Left hindlimb (tissue), 1 donor: ENCODE results near the gene CYS1.
A peak's percentile ranks its signal among the peaks of the same experiment; 100 is the strongest.
"Not testable (repeated sequence)": the region's sequence is repeated elsewhere in the genome, so short reads cannot be mapped to it uniquely, and the experiment has no call there.

Experiments used
- DNase-seq: peaks from one replicate; pipeline ENCODE4 v3.0.0-alpha.2; 2018

Gene CYS1

DNA sequence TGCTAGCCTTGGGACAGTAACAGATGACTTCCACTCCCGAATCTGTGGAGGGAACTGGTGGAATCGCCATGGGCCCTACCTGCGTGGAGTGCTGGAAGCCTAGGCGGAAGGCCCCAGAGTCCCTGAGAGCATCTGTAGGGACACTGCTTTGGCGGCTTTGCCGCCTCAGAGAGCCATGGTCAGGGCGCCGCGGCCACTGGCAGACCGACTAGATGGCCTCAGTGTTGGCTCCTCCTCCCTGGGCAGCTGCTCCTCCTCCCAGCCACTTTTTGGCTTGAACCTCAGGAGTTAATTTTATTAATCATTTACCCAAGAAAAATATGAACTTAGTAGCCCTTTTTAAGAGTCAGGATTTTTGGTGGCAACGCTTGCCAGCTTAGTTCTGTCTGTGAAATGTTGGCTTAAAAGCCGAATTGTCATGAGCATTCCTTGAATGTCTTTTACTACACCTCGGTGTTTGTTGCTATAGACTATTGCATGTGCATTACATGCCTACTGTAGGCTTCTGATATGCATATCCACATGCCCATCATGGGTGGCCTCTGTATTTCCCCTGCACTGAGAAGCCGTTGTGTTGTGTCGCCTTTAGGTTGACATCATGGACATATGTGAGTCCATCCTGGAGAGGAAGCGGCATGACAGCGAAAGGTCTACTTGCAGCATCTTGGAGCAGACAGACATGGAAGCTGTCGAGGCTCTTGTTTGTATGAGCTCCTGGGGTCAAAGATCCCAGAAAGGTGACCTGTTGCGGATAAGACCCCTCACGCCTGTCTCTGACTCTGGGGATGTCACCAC lies 34.5 kb downstream of the CYS1 start:
- DNase-seq, result peak; percentile 29

- peak; percentile 98 for DNase-seq
Observed at GRCh38 chr2:10043906-10044601, 36.2 kb downstream of the CYS1 start.

DNA sequence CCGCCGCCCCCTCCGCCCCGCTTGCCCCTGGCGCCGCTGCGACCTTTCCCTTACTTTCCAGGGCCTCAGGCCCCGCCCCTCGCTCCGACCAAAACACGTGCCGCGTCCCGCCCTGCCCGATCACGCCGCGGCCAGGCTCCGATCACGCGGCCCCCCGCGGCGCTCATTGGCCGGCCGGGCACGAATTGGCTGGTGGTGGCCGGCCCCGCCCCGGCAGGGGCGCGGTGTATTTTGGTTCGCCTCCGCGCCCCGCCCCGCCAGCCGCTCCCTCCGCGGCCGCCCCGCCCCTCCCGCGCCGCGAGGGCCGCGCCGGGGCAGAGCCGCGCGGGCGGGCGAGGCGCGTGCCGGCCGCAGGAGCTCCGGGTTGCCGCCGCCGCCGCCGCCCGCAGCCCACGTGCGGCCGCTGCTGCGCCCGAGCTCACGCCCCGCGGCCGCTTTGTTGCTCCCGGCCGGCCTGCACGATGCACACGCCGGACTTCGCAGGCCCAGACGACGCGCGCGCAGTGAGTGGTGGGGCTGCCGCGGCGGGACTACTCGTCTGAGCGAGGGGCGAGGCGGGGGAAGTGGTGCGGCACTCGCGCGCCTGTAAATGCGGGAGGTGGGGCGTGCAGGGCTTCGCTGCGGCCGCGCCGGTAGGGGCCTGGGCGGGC lies 36.8 kb downstream of the CYS1 start, which contains the start of gene KLF11:
KLF11 (plus strand) TSS at position 295 of the 650 bp plus-strand sequence; CDS start at position 462, 167 bp downstream.
- peak; percentile 95 for DNase-seq

GRCh38 chr2:10042301-10043161 lies 37.7 kb downstream of the CYS1 start:
- DNase-seq, result peak; percentile 87

DNA sequence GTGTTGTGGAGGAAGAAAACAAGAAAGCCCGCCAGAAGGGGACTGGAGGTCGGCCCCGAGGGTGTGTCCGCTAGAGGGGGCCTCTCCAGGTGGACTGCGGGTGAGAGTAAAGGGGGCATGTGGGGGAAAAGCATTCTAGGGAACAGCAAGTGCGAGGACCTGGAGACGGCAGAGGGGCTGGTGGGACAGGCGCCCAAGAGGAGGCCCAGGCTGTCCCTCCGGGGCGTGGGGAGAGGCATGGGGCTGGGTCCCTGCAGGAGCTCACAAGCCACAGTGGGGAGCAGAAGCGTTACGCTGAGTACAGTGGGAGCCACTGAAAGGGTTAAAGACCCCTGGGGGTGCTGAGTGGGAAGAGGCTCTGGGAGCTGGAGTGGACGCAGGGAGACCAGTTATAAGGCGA lies 38.5 kb downstream of the CYS1 start:
- no peak for DNase-seq

DNA sequence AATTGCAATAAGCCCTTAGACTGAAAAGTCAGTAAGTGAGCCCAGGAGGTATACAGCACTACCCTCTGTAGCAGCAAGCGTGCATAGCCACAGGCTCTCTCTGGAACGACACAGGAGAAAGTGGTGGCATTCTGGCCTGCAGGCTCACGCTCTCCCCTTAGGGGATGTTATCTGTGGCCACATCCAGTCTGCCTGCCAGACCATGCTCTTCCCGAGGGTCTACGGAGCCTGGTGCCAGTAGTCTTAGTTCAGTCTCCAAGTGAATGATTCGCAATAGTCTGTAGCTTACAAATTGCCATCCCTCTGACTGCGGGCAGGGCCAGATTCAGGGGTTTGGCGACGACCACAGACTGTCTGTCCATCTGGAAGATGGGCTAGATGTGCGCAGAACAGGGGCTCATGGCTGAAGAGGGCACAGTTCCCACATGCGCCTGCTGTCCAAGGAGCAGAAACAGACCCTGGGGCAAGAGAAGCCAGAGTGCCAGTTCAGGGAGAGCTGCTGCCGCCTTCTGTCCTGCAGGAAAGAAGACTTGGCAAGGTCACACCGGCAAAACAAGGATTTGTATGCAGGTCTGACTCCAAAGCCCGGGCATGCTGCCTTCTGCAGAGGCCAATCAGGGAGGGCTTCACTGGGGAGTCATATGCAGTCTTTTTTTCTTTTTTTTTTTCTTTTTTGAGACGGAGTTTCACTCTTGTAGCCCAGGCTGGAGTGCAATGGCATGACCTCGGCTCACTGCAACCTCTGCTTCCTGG lies 40.4 kb downstream of the CYS1 start:
- peak; percentile 14 for DNase-seq

- no peak for DNase-seq
Observed at GRCh38 chr2:10038716-10039115, 41.5 kb downstream of the CYS1 start.

GRCh38 chr2:10038123-10038522 lies 42.1 kb downstream of the CYS1 start:
- no peak for DNase-seq

DNA sequence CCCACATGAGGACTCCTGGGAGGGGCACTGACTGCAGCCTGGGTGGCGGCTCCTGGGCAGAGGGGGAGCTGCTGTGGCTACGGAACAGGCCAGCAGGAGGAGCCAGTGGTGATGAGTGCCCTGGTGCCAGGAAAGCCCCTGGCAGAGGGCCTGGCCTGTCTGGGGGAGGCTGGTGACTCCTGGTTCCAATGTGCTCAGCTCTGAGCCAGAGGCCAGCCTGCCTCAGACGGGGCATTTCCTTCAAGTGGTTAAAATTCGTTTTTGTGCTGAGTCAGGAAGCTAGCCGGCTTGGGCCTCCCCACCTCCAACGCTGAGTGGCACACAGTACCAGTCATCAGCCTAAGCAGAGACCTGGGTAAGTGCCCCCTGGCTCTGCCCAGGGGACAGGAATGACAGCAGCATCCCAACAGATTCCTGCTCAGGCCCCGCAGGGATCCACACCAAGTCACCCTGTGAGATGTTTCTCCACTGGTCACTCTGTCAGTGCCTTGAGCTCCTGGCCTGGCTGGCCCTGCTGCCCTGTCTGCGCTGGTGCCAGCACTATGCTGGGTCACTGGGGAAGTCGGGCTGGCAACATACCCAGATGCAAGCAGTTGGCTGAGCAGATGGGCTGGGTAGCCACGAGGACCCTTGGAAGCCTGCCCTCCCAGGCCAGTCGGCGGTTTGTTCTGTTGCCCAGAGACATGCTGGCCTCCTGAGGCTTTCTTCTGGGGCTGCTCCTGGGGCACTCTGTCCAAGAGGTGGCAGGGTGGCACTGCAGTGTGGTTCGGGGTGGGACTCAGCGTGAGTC lies 43.9 kb downstream of the CYS1 start:
- peak; percentile 71 for DNase-seq

DNA sequence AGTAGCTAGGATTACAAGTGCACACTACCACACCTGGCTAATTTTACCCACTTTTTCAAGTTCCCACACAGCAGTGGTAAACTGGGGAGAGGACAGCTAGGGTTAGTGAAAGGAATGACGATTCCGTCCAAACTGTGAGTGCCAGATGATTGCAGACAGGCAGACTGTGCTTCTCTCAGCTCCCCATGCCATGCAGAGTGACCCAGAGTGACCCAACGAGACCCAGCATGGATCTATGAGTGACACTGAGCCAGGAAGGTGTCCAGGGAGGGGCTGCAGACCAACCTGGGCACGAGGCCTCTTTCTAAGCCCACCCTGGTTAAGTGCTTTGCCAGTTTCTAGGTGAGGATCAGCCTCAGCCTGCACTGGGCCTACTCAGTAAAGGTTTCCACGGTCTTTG lies 44.6 kb downstream of the CYS1 start:
- no peak for DNase-seq

- peak; percentile 16 for DNase-seq
Observed at GRCh38 chr2:10035053-10035422, 45.2 kb downstream of the CYS1 start.

DNA sequence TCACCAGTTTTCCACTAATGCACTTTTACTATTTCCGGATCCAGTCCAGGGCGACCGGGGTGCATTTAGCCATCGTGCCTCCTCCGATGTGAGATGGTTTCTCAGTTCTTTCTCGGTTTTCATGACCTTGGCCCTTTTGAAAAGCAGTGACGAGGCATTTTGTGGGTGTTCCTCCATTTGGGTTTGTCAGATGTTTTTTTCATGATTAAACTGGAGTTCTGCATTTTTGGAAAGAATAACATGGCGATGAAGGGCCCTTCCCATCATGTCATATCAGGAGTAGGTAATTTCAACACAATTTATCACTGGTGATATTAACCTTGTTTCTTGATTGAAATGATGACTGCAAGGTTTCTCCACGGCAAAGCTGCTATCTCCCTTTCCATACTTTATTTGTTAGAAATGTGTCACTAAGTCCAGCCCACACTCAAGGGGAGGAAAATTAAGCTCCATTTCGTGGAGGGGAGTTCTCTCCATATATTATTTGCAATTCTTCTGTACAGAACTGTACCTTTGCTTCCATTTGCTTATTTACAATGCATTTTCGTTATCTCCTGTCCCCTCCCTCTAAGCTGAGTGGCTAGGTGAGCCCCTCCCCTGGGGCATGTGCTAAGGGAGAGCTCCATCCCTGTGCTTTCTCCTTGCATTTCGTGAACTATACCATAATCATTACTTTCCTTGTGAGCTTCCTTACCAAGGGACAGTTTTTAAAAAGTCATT lies 45.7 kb downstream of the CYS1 start:
- DNase-seq, result peak; percentile 22

GRCh38 chr2:10033251-10034006 lies 46.8 kb downstream of the CYS1 start:
- DNase-seq, result peak; percentile 9

DNA sequence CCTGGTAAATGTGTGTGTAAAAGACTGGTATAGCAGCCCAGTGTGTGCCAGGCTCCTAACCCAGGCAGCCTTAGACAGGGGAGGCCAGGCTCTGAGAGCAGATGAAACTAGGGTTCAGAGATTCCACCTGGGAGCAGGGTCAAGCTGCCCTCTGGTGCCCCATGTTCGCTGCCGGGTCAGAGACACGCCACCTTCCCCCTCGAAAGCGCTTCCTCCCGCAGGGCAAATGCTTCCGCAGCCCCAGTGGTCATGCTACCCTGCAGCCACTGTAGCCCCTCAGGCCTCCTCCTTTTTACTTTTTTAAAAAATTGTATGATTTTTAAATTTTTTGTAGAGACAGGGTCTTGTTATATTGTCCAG lies 47.5 kb downstream of the CYS1 start:
- DNase-seq, result no peak

- peak; percentile 14 for DNase-seq
Observed at GRCh38 chr2:10031886-10032745, 48.1 kb downstream of the CYS1 start.

- not testable (repeated sequence) for DNase-seq
Observed at GRCh38 chr2:10030798-10031197, 49.4 kb downstream of the CYS1 start.

DNA sequence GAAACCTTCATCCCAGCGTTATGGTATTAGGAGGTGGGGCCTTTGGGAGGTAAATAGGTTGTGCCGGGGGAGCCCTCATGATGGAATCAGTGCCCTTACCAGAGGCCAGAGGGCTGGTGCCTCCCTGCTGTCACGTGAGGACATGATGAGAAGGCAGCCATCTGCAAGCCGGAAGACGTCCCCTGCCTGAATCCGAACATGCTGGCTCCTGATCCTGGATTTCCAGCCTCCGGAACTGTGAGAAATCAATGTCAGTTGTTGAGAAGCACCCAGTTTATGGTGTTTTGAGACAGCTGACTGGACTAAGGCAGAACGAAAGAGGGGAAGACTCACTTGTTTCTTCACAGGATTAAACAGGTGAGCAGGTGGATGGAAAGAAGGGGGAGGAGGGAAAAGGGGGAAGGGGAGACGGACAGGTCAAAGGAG lies 49.9 kb downstream of the CYS1 start:
- DNase-seq, result no peak

DNA sequence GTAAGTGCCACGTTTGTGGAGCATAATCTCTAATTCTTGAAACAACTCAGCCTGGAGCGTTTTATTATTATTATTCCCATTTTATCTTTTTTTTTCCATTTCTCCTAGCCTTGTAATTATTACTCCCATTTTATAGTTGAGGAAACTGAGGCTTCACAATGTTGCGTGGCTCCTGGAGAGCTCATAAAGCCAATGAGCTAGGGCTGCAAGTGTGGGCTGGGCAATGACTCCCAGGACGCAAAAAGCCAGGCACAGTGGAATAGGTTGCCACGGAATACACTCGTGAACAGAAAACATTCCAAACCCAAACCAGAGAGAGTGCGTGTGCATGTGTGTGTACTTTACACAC lies 50.4 kb downstream of the CYS1 start:
- no peak for DNase-seq
